CD4-positive, alpha-beta T cell treated with Interleukin-15 for 4 hours (primary cell): Measurements from ENCODE around the gene FRMPD1.
A peak's percentile ranks its signal among the peaks of the same experiment; 100 is the strongest.
"Not testable (repeated sequence)": the region's sequence is repeated elsewhere in the genome, so short reads cannot be mapped to it uniquely, and the experiment has no call there.

ENCODE experiments used
- DNase-seq: peaks from one replicate; pipeline ENCODE4 v3.0.0-alpha.2; 2020; ENCODE audit warnings: low spot score

FRMPD1 gene

DNA sequence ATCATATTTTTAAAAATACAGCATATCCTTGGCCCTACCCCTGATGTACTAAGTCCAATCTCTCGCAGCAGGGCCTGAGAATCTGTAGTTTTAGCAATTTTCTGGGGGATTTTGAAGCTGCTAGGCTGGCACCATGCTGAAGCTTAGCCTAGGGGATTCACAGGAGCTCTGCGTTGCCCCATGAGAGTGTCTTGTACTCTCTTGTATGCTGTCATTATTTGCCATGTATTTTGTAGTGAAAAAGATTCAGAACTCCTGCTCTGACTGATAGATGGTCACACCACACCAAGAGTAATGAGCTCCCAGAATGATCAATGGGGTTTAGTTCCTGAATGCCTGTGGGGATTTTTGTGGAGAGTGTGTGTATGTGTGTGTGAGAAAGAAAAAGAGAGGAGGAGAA, 82.2 kb downstream of the FRMPD1 start:
- no peak for DNase-seq

DNA sequence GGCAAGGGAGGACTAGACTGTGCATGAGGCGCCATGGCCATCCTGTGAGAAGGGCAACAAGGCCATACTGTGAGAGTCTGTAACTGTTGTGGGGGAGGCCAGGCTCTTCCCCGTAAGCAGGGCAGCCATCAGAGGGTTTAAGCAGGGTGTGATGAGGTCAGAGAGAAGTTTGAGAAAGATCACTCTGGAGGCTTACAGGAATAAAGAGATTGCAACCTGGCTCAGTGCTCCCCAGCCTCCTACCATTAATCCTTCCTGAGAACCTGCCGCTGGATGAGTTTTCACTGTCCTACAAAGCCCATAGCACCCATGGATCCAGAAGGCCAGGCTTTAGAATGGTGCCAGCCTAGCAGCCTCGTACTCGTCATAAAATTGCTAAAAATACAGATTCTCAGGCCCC, 88.5 kb downstream of the FRMPD1 start:
- no peak for DNase-seq

DNA sequence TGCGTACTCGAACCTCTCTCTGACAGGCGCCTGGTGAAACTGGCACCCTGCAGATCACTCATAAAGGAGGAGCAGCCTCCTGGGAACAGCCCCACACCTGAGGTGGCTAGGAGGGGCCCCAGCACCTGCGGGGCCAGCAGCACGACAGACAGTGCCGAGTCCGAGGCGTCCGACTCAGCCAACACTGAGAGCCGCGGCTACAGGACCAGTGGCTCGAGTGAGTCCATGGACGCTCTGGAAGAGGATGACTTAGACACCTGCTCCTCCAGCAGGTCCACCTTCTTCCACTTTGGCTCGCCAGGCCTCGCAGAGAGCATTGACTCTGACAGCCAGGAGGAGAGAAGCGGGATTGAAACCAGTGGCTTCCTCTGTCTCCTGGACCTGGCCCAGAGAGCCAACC, 89.4 kb downstream of the FRMPD1 start:
- DNase-seq, result no peak

DNA sequence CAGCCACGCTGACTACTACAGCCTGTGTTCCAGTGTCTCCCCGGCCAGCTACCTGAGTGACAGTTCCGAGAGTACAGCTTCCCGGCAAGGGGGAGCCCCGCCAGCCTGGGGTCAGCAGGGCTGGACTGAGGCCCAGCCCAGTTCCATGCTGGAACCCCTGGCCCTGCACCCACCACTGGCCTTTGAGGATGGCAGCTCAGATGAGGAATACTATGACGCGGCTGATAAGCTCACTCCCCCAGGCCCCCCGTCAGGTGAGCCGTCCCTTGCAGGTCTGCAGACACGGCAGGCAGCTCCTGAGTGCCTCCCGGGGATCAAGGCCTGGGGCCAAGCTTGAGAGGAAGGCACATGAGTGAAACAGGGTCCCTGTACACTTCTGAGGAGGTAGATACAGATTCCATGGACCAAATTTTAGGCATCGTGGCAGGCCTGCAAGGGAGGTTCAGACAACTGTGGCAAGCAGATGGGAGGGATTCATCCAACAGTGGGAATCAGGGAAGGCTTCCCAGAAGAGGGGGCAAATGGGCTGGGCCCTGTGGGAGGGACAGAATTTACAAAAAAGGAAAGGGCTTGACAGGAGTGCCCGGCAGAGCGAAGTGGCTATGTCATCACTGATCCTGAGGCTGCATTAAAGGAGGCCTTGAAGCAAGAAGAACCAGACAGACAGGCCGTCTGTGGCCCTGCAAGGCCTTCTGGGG, 90.0 kb downstream of the FRMPD1 start:
- no peak for DNase-seq

DNA sequence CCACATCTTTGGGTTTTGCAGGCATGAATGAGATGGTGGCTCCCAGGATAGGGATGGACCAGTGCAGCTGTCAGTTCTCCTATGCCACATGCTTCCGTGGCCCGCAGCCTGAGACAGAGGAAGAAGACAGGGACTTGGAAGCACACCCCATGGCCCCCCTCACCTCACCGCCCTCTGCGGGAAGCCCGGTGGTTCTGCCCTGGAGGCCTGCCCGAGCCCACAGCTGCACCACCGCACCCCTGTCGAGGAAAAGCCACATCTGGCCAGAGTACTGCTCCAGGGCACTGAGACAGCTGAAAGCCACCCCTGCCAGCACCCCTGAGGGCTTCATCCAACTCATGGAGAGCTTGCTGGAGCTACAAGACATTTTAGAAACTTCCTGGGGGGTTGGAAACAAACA, 95.2 kb downstream of the FRMPD1 start:
- no peak for DNase-seq

DNA sequence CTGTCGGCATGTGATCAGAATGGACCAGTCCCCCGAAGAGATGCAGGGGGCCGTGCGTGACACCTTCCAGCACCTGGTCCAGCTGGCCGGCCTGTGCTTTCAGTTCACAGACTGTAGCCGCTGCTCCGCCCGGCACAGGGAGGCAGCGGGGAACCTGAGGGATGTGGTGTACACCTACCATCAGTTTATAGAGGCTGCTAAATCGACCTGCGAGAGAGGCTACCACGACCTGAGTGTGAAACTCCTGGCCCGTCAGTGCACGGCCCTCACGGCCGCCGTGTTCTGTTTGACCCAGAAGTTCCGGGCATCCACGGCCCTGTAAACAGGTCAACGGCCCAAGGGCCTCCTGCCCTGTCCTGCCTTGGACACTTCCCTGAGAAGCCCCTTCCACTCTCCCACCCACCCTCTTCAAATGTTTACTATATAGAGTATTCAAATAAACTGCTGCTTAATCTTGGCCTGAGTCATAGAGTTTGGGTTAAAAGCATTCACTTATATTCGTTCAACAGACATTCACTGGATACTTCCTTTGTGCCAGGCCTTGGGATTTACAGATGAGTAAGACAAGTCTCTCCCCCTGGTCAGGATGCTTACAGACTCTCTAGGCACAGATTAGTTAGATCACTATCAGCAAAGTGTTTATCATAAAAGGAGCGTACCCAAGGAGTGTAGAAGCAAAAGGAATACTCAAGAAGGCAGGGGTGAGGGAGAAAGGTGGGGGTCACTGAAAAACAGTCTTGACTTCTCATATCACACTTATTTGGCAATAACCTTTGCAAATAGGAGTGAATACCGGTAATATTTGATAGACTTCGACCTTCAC, 95.9 kb downstream of the FRMPD1 start:
- no peak for DNase-seq

DNA sequence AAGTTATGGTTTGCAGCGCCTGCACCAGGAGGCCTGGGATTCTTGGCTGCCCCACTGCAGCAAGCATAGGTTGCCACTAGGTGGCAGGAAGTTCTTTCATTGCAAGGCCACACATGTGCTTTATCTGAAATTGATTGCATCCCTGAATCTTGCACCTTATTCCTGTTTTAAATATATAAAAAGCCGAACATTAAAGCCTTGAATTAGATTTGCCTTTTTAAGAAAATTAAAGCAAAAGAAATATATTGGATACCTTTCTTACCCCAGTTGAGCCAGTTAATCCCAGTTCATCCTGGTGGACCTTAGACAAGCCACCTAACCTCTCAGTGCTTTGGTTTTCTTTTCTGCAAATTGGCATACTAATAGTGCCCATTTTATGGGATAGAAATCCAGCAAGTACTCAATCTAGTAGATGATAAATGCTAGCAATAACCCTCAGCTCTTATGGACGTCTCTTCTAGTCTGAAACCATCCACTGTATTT, 96.6 kb downstream of the FRMPD1 start:
- peak; percentile 61 for DNase-seq

DNA sequence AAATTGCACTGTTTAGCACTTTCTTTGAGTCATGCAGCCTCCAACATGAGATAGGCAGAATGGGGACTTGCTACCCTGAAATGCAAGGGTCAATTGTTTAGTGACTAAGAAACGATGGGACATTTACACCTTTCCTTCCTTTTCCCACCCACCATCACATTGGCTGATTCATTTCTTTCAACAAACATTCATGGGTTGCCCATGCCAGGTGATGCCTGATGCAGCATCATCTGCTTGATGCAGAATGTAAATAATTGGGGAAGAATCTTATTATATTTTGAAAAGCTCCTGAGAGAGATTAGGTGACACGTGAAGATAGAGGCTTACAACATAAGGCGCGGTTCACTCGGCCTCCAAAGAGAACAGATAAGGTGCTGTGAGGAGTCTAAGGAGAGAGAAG, 98.4 kb downstream of the FRMPD1 start:
- DNase-seq, result no peak

DNA sequence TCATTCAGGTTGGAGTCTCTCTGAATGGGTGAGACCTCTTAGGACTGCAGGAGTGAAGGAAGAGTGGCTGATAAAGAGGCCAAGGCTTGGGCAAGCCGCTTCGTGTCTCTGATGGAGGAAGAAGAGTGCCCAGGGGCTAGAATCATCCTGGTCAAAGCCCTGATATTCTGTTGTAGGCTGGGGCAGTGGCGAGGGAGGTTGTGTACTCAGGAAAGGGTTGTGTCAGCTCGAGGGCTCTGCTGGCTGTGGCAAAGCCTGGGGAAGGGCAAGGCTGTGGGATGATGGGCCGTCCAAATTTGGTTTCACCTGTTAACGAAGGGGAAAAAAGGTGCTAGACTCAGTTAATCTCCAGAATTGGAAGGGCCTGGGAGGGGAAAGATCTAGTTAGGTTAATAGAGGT, 100.4 kb downstream of the FRMPD1 start:
- no peak for DNase-seq

DNA sequence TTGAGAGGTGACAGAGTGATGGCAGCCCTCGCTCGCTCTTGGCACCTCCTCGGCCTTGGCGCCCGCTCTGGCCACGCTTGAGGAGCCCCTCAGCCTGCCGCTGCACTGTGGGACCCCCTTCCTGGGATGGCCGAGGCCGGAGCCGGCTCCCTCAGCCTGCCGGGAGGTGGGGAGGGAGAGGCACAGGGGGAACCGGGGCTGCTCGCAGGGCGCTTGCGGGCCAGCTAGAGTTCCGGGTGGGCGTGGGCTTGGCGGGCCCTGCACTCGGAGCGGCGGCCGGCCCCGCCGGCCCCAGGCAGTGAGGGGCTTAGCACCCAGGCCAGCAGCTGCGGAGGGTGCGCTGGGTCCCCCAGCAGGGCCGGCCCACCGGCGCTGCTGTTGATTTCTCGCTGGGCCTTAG, 101.0 kb downstream of the FRMPD1 start:
- DNase-seq, result not testable (repeated sequence)

DNA sequence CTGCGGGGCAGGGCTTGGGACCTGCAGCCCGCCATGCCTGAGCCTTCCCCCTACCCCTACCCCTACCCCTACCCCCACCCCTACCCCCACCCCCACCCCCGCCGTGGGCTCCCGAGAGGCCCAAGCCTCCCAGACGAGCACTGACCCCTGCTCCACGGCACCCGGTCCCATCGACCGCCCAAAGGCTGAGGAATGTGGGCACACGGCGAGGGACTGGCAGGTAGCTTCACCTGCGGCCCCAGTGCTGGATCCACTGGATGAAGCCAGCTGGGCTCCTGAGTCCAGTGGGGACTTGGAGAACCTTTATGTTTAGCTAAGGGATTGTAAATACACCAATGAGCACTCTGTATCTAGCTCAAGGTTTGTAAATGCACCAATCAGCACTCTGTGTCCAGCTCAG, 101.4 kb downstream of the FRMPD1 start:
- DNase-seq, result not testable (repeated sequence)

DNA sequence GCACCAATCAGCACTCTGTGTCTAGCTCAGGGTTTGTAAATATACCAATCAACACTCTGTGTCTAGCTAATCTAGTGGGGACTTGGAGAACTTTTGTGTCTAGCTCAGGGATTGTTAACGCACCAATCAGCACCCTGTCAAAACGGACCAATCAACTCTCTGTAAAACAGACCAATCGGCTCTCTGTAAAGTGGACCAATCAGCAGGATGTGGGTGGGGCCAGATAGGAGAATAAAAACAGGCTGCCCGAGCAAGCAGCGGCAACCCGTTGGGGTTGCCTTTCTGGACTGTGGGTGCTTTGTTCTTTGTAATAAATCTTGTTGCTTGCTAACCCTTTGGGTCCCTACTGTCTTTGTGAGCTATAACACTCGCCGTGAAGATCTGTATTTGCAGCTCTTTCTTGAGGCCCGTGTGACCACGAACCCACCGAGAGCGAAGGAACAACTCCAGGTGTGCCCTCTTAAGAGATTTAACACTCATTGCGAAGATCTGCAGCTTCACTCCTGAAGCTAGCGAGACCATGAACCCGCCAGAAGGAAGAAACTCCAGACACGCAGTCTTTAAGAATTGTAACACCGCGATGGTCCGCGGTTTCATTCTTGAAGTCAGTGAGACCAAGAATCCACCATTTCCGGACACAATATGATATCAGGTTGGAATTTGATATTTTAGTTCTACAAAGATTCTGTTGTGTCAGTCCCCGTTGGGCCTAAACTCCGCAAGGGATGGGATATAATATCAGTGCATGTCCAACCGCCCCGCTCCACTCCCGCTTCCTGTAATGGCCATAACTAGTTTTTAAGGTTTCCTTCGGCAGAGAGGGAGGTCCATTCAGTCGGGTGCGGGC, 102.1 kb downstream of the FRMPD1 start:
- DNase-seq, result no peak

DNA sequence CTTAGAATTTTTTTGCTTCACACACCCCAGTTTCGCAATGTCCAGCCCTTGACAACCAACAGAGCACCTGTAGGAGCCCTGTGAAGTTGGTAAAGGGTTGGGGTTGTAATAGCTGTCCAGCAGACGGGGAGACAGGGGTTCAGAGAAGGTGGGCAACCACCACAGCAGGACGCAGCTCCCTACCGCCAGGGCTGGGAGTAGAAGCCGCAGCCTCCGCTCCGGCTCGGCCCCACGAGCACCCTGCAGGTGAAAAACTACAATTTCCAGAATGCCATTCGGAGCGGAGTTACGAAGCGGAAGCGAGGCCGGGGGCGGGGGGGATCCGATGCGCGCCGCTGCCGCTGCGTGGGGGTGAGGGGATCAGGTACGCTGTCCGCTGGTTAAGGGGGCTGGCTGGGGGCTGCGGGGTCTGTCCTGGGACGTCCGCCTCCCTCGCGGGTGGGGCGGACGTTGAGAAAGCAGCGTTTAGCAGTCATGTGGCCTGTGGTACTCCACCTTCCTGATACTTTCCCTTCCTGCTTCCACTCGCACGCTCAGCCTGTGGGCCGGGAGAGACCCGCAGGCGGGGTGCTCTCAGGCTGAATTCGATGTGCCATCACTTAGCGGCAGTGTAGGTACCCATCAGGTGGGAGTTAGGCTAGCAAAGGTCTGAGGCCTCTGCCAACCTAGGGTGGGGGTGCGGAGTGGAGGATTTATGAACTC, 102.9 kb downstream of the FRMPD1 start, which contains the start of gene TRMT10B:
TRMT10B (plus strand) TSS at position 317 of the 702 bp plus-strand sequence. CDS start 8,127 bp downstream, outside the sequence.
- peak; percentile 63 for DNase-seq

DNA sequence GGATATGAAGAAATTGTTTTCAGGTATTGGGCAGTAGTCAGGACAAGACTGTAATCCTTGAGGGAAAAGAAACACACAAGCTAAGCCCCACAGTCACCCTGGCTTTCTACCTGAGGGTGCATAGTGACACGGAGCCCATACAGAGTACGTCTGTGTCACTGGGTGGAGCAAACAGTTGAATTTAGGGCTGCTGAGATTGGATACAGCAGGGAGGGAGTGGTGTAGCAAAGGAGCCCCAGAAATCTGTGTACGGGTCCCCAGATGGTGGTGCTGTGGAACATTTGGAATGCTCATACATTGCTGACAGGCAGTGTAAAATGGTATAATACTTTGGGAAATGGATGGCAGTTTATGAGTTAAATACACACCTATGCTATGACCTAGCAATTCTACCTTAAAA, 108.0 kb downstream of the FRMPD1 start:
- no peak for DNase-seq

DNA sequence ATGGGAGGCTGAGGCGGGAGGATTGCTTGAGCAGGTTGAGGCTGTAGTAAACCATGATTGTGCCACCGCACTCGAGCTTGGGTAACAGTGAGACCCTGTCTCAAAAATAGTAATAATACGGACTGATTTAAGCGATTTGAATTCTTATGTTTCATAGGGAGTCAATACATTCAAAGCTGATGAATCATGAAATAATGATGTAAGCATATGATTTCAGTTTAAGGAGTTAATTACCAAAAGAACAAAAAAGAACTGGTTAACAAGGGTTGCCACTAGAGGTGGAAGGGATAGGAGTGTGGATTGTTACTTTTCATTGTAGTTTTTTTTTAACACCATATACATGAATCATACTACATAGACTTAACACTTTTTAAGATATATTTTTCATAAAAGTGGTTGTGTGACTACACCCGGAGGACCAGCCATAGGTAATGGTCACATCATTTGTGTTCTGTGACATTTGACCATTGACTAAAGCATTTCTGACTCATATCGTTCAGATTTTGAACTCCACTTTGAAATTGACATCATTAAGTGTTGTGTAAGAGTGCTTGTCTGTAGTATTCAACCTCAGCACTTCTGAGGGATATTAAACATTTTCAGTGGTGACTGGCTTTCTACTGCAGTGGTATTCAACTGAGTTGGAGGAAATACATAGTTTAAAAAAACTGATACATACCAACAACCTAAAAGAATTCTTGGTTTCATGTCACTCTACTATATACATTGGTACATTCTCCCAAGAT, 109.8 kb downstream of the FRMPD1 start:
- no peak for DNase-seq

DNA sequence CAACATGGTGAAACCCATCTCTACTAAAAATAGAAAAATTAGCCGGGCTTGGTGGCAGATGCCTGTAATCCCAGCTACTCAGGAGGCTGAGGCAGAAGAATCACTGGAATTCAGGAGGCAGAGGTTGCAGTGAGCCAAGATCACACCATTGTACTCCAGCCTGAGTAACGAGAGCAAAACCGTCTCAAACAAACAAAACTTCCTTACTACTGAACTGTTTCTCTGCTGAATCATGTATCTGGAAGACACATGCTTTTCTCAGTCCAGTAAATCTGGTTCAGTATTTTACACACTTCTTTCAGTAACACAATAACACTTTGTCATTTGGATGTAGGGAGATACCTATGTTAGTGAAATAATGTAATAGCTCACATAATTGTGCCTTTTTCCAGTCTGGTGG, 110.8 kb downstream of the FRMPD1 start:
- DNase-seq, result no peak

DNA sequence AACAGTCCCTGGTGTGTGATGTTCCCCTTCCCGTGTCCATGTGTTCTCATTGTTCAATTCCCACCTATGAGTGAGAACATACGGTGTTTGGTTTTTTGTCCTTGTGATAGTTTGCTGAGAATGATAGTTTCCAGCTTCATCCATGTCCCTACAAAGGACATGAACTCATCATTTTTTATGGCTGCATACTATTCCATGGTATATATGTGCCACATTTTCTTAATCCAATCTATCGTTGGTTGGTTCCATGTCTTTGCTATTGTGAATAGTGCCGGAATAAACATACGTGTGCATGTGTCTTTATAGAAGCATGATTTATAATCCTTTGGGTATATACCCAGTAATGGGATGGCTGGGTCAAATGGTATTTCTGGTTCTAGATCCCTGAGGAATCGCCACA, 114.5 kb downstream of the FRMPD1 start:
- not testable (repeated sequence) for DNase-seq

DNA sequence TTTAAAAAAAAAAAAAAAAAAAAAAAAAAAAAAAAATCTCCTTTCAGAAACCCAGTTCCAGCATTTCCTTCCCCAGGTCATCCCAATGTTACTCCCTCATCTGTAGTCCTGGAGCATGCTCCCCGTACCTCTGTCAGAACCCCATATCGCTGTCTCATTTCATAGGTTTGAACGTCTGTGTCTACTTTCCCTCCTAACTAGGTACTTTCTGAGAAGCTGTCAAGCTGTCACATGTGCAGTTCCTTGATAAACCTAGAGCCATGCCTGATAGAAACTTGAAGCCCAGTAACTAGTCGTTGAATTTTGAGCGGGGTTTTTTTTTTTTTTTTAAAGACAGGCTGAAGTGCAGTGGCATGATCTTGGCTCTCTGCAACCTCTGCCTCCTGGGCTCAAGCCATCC, 118.6 kb downstream of the FRMPD1 start:
- DNase-seq, result no peak

DNA sequence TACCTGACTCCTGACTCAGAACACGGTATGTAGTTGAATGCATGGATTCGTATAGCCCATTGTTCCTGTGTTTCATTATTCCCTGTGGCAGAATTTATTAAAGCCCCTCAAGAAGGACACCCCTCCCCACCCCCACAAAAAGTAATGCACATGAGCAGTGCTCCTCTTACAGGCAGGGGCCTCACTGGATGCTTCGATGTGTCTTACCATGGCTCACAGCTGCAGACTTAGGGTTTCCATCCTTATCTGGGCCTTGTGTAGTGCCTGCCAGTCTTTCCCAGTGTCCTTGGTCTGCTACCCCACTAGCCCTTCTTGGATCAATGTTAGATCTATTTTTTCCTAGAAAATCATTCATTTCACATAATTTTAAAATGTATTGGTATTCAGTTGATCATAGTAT, 119.2 kb downstream of the FRMPD1 start:
- DNase-seq, result no peak

DNA sequence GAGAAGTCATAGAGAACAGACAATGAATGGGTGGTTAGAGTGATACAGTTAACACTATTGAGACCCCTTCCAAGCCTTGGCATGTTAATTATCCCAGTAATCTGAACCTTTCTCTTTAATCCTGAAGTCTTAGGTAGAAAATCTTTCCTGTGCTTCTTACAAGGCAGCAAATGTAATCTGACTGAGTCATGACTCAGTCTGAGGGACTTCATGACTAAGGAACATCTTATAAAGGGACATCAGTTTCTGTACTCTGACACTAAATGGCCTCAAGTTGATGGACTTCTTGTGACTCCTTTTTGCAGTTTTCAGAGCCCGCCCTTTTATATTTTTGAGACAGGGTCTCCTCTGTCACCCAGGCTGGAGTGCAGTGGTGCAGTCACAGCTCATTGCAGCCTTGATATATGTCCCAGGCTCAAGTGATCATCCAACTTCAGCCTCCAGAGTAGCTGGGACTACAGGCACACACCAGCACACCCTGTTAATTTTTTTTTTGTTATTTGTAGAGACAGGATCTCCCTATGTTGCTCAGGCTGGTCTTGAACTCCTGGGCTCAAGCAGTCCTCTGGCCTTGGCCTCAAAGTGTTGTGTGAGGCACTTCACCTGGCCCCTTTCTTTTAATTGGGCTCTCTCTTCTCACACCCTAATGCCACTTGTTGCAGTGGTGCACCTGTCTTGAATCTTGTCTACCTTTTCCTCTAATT, 124.6 kb downstream of the FRMPD1 start:
- DNase-seq, result no peak
